Activated T-helper 9 cell treated with anti-CD3 and anti-CD28 coated beads, Interleukin-2, amount 50 U/mL, for 16 hours (primary cell): ENCODE data around the gene ADCY10.
"Not testable (repeated sequence)": the region's sequence is repeated elsewhere in the genome, so short reads cannot be mapped to it uniquely, and the experiment has no call there.

Experiments
- DNase-seq: peaks from one replicate; pipeline ENCODE4 v3.0.0-alpha.2; 2020; ENCODE audit warnings: low read depth

ADCY10 gene

GRCh38 chr1:167806676-167807075 lies 107.3 kb downstream of the ADCY10 start:
- not testable (repeated sequence) for DNase-seq

- not testable (repeated sequence) for DNase-seq
Observed at GRCh38 chr1:167806235-167806634, 107.7 kb downstream of the ADCY10 start.

- no peak for DNase-seq
Observed at GRCh38 chr1:167805041-167805556, 108.8 kb downstream of the ADCY10 start.

- peak; percentile 81 for DNase-seq
Observed at GRCh38 chr1:167803358-167804207, 110.4 kb downstream of the ADCY10 start.

GRCh38 chr1:167802235-167802634 lies 111.7 kb downstream of the ADCY10 start:
- DNase-seq = no peak

GRCh38 chr1:167800251-167800650 lies 113.7 kb downstream of the ADCY10 start:
- DNase-seq = no peak

- no peak for DNase-seq
Observed at GRCh38 chr1:167799747-167800146, 114.2 kb downstream of the ADCY10 start.

- no peak for DNase-seq
Observed at GRCh38 chr1:167798952-167799351, 115.0 kb downstream of the ADCY10 start.

- DNase-seq = no peak
Observed at GRCh38 chr1:167797015-167797414, 116.9 kb downstream of the ADCY10 start.

GRCh38 chr1:167795810-167796740 lies 117.9 kb downstream of the ADCY10 start:
- DNase-seq = no peak

- DNase-seq = no peak
Observed at GRCh38 chr1:167794043-167794442, 119.9 kb downstream of the ADCY10 start.

GRCh38 chr1:167792188-167792565 lies 121.8 kb downstream of the ADCY10 start:
- no peak for DNase-seq

GRCh38 chr1:167791281-167792187 lies 122.4 kb downstream of the ADCY10 start:
- DNase-seq = no peak

- no peak for DNase-seq
Observed at GRCh38 chr1:167790117-167790516, 123.8 kb downstream of the ADCY10 start.

- no peak for DNase-seq
Observed at GRCh38 chr1:167789501-167789900, 124.4 kb downstream of the ADCY10 start.

- DNase-seq = no peak
Observed at GRCh38 chr1:167786502-167786901, 127.4 kb downstream of the ADCY10 start.

GRCh38 chr1:167784876-167785550 lies 128.9 kb downstream of the ADCY10 start:
- DNase-seq = no peak

GRCh38 chr1:167782946-167783345 lies 131.0 kb downstream of the ADCY10 start:
- no peak for DNase-seq

GRCh38 chr1:167781558-167781957 lies 132.4 kb downstream of the ADCY10 start:
- no peak for DNase-seq

- no peak for DNase-seq
Observed at GRCh38 chr1:167777269-167777650, 136.7 kb downstream of the ADCY10 start.
